Right atrium auricular region (tissue), 2 donors: Measurements from ENCODE around the gene EPS8L1. TPM values are rescaled to one million over a fixed set of nuclear protein-coding genes. Genes with fewer than 3 reads are reported as not detected.

Source experiments
- DNase-seq: peaks from one replicate; pipeline ENCODE4 v3.0.0-alpha.2; 2019; ENCODE audit warnings: low spot score
- H3K27ac ChIP-seq, 2 donors: fragments of 200-600 bp; sonication (generic); 1 replicate in 1 of 2; 2 replicates in 1 of 2; pipeline ENCODE4 v1.5.1; 2016 to 2019
- H3K27me3 ChIP-seq, 2 donors: fragments of 200-600 bp; sonication (generic); one replicate each; pipeline versions ENCODE4 v1.5.1 to v1.6.0; 2017 to 2019
- H3K36me3 ChIP-seq: fragments of 200-600 bp; sonication (generic); one replicate; pipeline ENCODE4 v1.5.1; 2016
- H3K4me1 ChIP-seq, 2 donors: fragments of 200-600 bp; sonication (generic); one replicate each; pipeline versions ENCODE4 v1.5.1 to v1.6.0; 2017 to 2019
- H3K4me3 ChIP-seq, 2 donors: fragments of 200-600 bp; sonication (generic); 1 replicate in 1 of 2; 2 replicates in 1 of 2; pipeline ENCODE4 v1.5.1; 2017 to 2019; ENCODE audit warnings: mild to moderate bottlenecking in 1 of 2, moderate library complexity in 1 of 2
- H3K9me3 ChIP-seq, 2 donors: fragments of 200-600 bp; sonication (generic); one replicate each; pipeline ENCODE4 v1.5.1; 2019
- total RNA-seq, 2 donors: library from RNA; depleted of rRNA; stranded (reverse); fragments of >200 nt; gene quantifications; one replicate each; pipeline ENCODE4 v1.1.0, GENCODE V29; 2016
- TF ChIP-seq, protein P1 (sequence below), 2 donors: fragments of 200-600 bp; sonication (generic); IDR thresholded peaks; one replicate each; pipeline ENCODE4 v1.5.1; 2019; ENCODE audit warnings: antibody characterized with exemption in 2 of 2

The EPS8L1 gene
- total RNA-seq, 2 donors from 2014 or later: 6.7 to 13.8 TPM

DNA sequence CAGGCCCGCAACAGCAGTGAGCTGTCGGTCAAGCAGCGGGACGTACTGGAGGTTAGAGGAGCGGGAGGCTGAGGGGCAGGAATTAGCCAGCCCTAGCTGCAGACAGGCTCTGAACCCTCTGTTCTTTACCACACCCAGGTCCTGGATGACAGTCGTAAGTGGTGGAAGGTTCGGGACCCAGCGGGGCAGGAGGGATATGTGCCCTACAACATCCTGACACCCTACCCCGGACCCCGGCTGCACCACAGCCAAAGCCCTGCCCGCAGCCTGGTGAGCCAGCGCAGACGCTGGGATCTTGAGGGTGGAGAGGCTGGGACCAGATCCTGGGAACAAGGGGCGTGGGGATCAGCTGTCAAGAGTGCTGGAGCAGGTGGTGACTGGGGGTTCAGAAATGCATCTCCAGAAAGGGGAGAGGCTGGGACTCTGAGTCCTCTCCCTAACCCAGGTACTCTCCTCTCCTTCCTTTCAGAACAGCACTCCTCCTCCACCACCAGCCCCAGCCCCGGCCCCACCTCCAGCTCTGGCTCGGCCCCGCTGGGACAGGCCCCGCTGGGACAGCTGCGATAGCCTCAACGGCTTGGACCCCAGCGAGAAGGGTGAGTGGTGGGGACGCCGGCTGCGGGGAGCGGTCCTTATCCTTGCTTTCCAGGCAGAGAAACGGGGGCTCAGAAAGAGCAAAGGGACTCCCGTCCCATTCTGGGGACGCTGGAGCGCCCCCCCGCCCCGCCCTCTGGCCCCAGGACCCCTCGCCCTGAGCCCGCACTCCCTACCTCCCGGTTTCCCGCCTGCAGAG lies 10.4 kb downstream of the EPS8L1 start:
- Histone ChIP-seq H3K27ac (peak overlapping the region in 1 of 2 donors; percentile 5), H3K27me3 (peaks cover 20 to 36% of the 10 kb centered on the region in 2 donors), H3K4me3 (peak overlapping the region; percentile 36 to 56), H3K4me1 (peaks cover 0 to 43% of the 10 kb centered on the region in 2 donors), H3K9me3 (no peaks in the 10 kb centered on the region), H3K36me3 (peaks cover 10% of the 10 kb centered on the region)
- TF ChIP-seq, protein P1, sequence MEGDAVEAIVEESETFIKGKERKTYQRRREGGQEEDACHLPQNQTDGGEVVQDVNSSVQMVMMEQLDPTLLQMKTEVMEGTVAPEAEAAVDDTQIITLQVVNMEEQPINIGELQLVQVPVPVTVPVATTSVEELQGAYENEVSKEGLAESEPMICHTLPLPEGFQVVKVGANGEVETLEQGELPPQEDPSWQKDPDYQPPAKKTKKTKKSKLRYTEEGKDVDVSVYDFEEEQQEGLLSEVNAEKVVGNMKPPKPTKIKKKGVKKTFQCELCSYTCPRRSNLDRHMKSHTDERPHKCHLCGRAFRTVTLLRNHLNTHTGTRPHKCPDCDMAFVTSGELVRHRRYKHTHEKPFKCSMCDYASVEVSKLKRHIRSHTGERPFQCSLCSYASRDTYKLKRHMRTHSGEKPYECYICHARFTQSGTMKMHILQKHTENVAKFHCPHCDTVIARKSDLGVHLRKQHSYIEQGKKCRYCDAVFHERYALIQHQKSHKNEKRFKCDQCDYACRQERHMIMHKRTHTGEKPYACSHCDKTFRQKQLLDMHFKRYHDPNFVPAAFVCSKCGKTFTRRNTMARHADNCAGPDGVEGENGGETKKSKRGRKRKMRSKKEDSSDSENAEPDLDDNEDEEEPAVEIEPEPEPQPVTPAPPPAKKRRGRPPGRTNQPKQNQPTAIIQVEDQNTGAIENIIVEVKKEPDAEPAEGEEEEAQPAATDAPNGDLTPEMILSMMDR (IDR thresholded peaks at IDR 0.05): no peak
- DNase-seq: no peak

- peak overlapping the region; percentile 36 to 56 for H3K4me3 ChIP-seq
- H3K27me3 ChIP-seq: peaks cover 14 to 28% of the 10 kb centered on the region in 2 donors
- H3K36me3 ChIP-seq: peaks cover 18% of the 10 kb centered on the region
- H3K9me3 ChIP-seq: no peaks in the 10 kb centered on the region
- peak; percentile 95 for DNase-seq
- TF ChIP-seq, protein P1 (IDR thresholded peaks at IDR 0.05): no peak
- H3K27ac ChIP-seq: peak overlapping the region in 1 of 2 donors; percentile 22
- peaks cover 0 to 34% of the 10 kb centered on the region in 2 donors for H3K4me1 ChIP-seq
Observed at GRCh38 chr19:55086730-55087541, 11.3 kb downstream of the EPS8L1 start.

GRCh38 chr19:55087542-55087901 lies 11.9 kb downstream of the EPS8L1 start:
- peaks cover 24% of the 10 kb centered on the region for H3K36me3 ChIP-seq
- peaks cover 9 to 22% of the 10 kb centered on the region in 2 donors for H3K27me3 ChIP-seq
- peaks cover 0 to 29% of the 10 kb centered on the region in 2 donors for H3K4me1 ChIP-seq
- DNase-seq: no peak
- H3K4me3 ChIP-seq: peak overlapping the region; percentile 36 to 56
- no peaks in the 10 kb centered on the region for H3K9me3 ChIP-seq
- H3K27ac ChIP-seq: peak overlapping the region in 1 of 2 donors; percentile 22
- TF ChIP-seq, protein P1 (IDR thresholded peaks at IDR 0.05): no peak

- H3K4me1 ChIP-seq: peaks cover 0 to 27% of the 10 kb centered on the region in 2 donors
- H3K9me3 ChIP-seq: no peaks in the 10 kb centered on the region
- peaks cover 29% of the 10 kb centered on the region for H3K36me3 ChIP-seq
- peak overlapping the region in 1 of 2 donors; percentile 22 for H3K27ac ChIP-seq
- DNase-seq: no peak
- H3K4me3 ChIP-seq: peak overlapping the region in 1 of 2 donors; percentile 56
- peaks cover 3 to 17% of the 10 kb centered on the region in 2 donors for H3K27me3 ChIP-seq
- TF ChIP-seq, protein P1 (IDR thresholded peaks at IDR 0.05): no peak
Observed at GRCh38 chr19:55088021-55088451, 12.4 kb downstream of the EPS8L1 start.

GRCh38 chr19:55088543-55089341 lies 13.1 kb downstream of the EPS8L1 start:
- DNase-seq: peak; percentile 76
- H3K4me1 ChIP-seq: peaks cover 0 to 27% of the 10 kb centered on the region in 2 donors
- H3K36me3 ChIP-seq: peaks cover 30% of the 10 kb centered on the region
- peak overlapping the region in 1 of 2 donors; percentile 22 for H3K27ac ChIP-seq
- no peaks in the 10 kb centered on the region for H3K9me3 ChIP-seq
- H3K27me3 ChIP-seq: peaks cover 3 to 10% of the 10 kb centered on the region in 2 donors
- TF ChIP-seq, protein P1 (IDR thresholded peaks at IDR 0.05): peak; percentile 79 to 92
- no peak overlapping the region for H3K4me3 ChIP-seq
